DMS153 treated with DMSO at 0.1 percent for 48 hours (cell line): Measurements from ENCODE around the gene WFIKKN1.
"Not testable (repeated sequence)": the region's sequence is repeated elsewhere in the genome, so short reads cannot be mapped to it uniquely, and the experiment has no call there.

Experiments
- DNase-seq: peaks from one replicate; lab custom pipeline; 2025; ENCODE audit not compliant: unreplicated experiment; lab: John Stamatoyannopoulos, UW

WFIKKN1 gene

DNA sequence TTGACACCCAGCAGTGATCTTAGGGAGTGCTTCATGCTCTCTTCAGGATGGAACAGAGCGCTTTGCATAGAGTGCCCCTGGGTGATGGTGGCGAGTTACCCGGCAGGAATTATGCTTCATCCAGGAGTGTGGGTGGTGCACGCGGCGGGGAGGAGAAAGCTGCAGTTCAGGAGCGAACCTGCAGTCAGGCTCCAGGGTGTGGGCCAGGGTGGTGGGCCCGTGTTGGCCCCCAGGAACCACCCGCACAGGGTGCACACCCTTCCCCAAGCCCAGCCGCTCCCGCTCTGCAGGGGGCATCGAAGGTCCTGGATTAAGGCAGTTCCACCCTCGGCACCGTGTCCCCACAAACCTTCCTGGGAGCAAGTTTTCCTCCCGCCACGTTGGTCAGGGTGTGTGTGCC, 37.0 kb upstream of the WFIKKN1 start:
- DNase-seq: no peak

DNA sequence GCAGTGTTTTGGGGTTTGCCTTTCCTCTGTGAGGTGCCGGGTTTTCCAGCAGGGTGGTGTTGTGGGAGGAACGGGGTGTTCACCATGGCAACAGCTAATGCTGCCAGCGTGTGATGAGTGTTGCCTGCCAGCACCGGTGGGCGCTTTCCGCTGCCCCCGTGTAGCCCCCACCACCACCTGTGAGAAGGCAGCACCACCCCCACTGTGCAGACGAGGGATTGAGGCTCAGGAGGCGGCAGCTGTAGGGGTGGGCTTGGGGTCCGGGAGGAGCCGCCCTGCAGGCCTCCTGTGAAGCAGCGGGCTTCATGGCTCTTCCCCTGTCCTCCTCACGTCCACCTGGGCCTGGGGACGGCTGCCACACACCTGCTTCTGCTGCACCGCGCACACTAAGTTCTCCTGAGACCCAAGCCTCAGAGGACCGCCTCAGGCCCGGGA, 35.7 kb upstream of the WFIKKN1 start:
- no peak for DNase-seq

DNA sequence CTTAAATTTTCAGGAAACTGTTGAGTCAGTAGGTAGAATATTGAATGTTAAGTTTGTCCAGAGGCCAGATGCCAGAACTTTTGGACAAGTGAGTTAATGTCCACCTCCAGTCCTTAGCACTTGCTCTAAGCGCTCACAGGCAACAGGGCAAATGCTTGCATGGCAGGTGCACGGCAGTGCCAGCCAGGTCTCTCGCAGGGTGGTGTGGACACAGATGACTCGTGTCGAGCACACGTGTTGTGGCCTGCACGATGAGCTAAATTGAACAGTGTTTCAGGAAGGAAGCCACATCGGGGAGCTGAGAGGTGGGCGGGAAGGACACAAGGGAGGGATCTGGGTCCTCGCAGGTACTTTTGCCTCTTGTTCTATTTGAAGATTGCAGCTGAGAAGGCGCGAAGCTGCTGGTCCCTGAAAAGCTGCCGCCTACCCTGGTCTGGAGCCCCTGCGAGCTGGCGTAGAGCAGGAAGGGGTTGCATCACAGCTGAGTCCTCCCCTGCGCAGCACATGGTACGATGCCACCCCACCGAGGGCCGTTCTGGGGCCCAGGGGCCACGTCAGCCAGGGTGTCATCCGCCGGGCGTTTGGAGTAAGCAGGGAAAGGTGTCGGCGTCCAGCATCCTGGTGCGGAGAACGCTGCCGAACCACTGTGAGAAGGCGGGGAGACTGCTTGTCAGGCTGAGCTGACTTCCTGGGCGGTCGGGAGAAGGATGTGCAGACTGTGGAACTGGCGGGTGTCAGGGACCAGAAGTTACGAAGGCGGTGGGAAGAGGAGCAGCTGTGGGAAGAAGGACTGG, 34.6 kb upstream of the WFIKKN1 start:
- no peak for DNase-seq

DNA sequence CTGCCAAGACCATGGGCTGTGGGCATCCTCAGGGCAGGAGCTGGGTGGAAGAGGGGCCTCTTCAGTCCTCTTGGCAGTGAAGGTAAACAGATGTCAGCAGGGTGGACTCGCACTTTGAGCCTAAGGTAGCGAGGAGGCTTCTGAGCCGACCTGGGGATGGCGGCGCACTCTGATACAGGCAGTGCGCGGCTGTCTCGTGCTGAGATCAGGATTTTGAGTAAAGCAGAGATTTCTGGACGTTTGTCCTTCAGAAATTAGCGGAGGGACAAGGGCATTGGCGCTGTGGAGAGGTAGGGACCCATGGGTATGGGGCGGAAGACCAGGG, 34.1 kb upstream of the WFIKKN1 start:
- no peak for DNase-seq

DNA sequence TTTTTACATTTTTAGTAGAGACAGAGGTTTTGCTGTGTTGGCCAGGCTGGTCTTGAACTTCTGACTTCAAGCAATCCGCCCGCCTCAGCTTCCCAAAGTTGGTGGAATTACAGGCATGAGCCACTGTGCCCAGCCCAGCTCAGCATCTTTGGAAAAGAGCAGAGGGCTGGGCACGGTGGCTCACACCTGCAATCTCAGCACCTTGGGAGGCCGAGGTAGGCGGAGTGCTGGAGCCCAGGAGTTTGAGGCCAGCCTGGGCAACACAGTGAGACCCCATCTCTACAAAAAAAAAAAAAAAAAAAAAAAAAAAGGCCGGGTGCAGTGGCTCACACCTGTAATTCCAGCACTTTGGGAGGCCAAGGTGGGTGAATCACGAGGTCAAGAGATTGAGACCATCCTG, 33.1 kb upstream of the WFIKKN1 start:
- DNase-seq: not testable (repeated sequence)

DNA sequence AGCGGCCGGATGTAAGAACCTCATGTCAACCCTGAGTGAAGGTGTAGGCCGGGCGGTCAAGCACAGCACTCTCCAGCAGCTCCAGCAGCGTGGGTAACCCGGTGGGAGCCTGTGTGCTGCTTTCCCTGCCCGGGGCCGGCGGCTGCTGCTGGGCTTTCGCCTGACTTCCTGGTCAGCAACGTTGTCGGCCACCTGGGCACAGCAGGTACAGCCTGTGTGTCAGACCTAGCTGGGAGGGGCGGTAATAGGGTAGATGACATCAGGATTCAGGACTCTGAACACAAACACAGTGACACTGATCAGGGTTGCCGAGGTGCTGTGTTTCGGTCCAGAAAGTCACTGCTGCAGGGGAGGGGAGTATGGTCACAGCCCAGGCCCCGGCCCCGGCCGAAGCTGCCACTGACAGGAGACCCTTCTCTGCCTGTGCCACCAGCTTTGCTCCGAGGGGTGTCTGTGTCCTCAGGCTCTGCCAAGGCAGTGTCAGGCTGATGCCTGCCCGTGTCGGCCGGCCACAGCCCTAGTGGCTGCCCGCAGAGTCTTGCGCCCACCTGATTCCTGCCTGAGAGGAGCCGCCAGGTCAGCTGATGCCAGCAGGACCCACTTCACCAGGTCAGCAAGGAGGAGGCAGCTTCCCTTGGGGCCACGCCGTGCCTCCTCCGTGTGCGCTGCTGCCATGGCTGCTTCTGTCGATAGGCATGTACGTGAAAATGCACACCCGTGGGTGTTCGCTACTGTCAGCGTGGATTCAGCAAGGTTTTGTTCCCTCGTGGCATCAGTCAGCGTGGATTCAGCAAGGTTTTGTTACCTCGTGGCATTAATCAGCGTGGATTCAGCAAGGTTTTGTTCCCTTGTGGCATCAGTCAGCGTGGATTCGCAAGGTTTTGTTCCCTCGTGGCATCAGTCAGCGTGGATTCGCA, 31.7 kb upstream of the WFIKKN1 start:
- no peak for DNase-seq

DNA sequence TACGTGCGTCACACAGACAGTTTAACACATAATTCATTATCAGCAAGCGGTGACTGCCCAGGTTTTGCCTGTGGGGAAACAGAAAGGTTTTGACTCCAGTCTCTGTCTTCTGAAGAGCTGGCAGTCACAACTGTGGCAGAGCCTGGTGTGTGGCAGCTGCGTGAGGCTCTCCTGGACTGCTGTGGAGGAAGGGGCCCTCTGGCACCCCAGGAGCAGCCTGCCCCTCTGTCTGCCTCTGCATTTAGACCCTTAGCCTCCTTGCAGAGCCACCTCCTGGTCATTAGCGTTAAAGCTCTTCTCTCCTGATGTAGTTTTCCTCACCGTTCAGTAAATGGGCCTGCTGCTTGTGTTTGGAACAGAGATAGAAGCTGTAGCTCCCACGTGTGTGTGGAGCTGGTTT, 30.0 kb upstream of the WFIKKN1 start:
- DNase-seq: no peak

DNA sequence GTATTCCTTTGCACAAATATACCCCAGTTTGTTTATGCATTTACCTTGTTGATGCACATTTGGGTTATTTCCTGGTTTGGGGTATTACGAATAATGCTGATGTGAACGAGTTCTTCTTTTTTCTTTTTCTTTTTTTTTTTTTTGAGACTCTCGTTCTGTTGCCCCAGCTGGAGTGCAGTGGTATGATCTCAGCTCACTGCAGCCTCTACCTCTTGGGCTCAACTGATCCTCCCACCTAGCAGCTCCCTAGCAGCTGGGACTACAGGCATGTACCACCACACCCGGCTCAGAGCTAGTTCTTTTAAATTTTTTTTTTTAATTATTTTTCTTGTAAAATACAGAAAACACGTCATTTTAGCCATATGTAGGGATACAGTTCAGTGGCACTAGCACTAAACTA, 26.9 kb upstream of the WFIKKN1 start:
- DNase-seq: no peak

DNA sequence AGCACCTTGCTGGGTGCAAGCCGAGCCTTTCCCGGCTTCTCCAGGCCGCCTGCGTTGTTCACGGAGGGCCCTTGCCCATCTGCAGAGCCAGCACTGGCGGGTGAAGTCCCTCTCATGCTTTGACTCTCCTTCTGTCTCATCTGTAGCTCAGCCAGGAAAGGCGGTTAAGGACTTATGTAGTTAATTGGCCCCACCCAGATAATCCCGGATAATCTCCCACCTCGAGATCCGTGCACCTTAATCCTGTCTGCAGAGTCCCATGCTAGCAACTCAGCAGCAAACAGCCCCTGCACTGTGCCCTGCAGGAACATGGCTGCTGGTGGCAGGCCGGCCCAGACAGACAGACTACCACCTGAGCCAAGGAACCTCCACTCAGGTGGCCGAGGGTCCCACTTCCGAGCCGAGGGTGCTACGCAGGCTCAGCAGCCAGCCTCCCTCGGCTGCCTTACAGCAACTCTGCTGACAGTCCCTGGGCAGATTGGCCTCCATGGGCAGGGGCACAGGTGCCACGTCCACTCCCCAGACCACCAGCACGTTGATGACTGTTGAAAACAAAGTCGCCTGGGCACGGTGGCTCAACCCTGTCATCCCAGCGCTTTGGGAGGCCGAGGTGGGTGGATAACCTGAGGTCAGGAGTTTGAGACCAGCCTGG, 24.0 kb upstream of the WFIKKN1 start:
- DNase-seq: no peak

DNA sequence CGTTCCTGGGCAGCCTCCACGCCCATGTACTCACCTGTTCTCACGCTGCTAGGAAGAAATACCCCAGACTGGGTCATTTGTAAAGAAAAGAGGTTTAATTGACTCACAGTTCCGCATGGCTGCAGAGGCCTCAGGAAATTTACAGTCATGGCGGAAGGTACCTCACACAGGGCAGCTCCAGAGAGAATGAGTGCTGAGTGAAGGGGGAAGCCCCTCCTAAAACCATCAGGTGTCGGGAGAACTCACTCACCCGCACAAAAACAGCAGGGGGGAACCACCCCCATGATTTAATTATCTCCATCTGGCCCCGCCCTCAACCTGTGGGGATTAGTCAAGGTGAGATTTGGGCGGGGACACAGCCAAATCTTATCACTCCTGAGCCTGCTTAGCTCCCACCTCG, 22.8 kb upstream of the WFIKKN1 start:
- DNase-seq: no peak

DNA sequence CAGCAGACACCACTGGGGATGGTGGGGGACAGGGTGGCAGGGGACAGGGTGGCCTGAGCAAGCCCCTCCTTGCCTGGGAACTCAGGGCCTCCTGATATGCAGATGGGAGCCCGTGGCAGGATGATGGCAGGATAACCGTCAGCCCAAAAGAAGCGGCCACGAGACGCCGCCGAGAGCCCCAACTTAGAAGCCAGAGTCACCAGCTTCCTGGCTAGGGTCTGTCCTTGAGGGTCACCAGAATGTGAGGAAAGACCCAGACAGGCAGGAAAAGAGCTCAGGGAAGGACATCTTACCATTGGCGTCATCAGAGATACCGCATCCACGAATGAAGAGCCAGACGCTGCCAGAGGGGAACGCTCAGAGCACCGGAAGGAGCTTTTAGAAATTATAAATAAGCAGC, 21.5 kb upstream of the WFIKKN1 start:
- no peak for DNase-seq

DNA sequence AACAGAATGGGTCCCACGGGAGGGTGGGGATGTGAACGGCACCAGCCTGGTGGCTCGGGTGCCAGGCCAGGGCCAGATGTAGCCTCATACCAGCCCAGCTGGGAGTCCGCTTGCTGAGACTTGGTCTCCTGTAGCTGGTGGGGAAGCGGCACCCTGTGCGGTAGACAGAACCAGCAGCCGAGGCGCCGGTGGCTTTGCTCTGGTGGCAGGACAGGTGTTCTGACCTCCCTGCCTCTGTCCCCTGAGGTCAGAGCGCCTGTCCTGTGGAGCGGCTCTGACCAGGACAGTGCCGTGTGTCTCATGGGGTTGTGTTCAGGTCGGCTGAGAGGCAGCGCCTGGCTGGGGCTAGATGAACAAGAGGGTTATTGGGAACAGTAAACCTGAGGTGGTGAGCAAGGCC, 20.8 kb upstream of the WFIKKN1 start:
- DNase-seq: no peak

DNA sequence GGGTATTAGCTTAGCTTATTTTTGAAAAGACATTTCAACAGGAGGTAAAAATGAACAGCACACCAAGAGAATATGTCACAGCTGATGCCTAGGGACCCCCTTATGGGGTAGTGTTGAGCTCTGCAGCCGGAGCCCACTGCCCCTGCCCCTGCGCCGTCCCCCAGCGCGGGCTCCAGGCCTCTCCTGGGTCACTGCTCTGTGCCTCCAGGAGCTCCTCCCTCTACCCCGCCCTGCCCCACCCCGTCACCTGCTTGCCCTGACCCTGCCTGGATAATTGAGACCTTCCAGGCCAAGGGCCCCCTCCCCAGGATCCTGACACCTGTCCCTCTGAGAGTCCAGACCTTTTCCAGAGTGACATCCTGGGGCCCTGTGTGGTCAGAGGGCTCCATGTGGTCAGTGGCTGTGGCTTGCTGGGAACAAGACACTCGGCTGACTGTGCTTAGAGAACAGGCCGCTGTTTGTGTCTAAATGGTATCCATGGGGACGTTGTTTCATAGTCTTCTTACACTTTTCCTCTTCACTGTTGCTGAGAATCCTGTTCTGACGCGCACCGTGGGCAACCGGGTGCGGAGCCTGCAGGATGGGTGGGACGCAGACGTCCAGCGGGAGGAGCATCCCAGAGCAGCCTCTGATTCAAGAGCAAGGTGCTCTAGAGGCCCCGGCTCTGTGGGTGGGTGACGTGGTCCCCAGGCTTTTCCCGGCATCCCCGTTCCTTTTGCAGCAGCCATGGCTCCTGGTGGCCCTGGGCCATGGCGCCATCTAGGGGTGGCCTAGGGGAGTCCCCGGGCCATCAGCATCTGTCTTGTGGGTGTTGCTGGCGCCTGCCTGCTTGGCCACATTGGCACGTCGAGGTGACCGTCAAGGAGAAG, 20.0 kb upstream of the WFIKKN1 start:
- DNase-seq: no peak

DNA sequence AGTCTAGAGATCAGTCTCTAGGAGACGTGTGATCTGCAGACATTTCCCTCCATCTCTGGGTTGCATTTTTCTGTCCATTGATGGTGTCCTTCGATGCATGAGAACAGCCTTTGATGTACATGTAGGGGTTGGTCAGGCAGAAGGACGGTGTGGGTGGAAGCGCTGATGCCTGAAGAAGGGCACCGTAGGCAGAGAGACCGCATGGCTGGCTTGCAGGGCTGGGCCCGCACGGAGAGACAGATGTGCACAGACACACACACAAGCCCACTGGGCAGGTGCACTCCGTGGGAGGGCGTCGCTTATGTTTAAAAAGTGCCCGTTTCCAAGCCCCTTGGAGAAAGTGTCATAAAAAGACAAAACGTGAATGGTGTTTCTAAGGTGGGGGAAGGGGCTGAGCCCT, 15.7 kb upstream of the WFIKKN1 start:
- DNase-seq: no peak

DNA sequence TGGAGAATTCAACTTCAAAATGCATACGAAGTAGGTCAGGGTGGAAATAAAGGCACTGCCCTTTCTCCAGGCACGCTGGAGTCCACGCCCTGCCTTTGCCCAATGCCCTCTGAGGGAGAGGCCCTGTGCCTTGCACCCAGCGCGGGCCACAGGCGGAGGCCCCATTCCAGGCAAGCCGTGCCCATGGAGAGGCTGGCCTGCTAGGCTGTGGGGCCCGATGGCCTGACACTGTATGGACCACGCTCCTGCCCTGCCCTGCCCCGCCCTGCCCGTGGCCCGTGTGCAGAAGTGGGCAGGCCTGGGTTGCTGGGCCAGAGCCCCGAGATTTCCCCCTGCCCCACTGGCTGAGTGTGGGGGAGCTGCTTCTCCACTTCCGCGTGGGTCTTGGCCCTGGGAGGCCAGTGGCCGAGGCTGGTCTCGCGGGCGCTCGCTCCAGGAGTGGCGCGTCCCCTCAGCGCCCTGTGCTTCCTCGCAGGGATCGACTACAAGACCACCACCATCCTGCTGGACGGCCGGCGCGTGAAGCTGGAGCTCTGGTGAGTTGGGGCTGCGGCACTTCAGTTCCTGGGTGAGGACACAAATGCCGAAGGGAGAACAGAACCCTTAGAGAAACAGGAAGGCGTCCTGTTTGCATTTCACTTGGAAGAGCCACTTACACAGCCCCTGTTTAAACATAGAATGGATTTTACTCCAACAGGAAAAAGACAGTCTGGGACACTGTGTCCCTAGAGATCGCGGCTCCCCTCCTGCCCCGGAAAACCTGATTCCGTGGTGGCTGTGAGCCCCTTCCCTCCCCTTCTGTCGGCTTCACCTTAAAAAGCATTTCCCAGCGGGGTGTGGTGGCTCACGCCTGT, 13.8 kb upstream of the WFIKKN1 start:
- peak; percentile 80 for DNase-seq

DNA sequence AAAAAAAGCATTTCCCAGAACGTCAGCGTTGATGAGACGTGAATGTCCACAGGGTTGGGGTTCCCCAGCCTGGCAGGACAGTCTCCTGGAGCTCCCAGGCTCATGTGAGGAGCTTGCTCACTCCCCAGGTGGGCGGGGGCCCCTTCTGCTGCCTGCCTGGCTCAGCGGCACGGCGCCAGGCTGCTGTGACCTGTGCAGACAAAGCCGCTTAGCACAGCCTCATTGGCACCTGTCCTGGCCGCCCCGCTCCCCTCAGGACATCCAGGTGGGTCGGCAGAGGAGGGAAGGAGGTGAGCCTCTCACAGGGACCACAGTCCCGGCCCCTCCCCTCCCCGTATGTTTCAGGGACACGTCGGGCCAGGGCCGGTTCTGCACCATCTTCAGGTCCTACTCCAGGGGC, 12.9 kb upstream of the WFIKKN1 start:
- DNase-seq: no peak

DNA sequence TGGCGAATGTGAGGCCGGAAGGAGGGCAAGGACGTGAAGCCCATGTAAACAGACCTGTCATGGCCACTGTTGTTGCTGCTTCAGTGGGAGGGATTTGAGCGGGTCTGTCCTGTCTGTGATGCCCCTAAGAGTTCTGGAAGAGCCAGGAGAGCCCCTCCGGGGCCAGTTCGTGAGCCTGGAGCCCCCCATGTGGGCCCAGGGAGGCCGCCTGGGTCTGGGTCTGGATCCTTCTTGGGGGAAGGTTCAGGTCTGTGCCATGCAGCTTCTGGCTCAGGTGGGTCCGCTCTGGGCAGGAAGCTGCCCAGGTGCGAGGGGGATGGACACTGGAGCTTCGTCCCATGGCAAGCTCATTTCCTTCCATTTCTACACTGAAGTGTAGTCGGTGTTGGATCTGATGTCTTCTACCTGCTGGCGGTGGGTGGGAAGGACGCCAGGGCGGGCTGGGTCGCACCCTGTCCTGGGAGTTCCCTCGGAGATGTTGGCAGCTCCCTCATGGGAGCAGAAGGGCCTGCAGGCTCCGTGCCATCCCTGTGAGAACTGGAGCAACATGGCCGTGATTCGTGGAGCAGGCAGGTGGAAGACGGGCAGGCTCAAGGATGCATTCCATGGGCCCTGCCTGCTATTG, 11.2 kb upstream of the WFIKKN1 start:
- DNase-seq: no peak

DNA sequence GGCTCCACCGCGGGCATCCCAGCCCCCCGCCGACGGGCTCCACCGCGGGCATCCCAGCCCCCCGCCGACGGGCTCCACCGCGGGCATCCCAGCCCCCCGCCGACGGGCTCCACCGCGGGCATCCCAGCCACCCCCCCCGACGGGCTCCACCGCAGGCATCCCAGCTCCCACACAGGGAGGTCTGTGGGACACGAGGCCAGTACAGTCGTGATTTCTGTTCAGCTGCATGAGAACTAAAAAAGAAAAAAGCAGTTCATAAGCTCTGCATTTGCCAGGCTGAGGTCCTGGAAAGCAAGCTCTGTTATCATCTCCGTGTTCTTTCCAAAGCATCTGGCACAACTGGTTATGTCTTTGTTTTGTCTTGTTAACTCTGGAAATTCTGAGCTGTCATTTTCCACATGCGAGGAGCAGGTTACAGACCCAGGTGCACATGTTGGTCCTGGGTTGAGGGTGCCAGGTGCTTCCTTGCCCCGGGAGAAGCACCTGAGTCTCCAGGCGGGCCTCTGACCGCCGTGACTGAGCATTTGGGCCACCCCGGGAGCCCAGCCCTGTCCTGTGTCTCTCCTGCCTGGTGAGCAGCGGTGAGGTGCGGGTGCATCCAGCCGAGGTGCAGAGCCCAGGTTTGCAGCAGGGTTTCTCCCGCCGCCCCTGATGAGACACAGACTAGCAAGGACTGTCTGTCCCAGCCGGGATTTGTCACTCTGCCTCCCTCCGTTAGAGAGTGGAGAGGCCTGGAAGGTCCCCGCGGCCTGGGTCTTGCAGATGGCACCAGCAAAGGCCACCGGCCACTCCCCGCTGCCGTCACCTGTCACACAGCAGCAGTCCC, 9.9 kb upstream of the WFIKKN1 start:
- no peak for DNase-seq
